ENCODE data around the gene CDYL2. TPM values are rescaled to one million over a fixed set of nuclear protein-coding genes. Genes with fewer than 3 reads are reported as not detected.

CDYL2 gene
- total and polyA plus RNA-seq, 7 donors: 1.2 to 8.8 (median 2.5) TPM

DNA sequence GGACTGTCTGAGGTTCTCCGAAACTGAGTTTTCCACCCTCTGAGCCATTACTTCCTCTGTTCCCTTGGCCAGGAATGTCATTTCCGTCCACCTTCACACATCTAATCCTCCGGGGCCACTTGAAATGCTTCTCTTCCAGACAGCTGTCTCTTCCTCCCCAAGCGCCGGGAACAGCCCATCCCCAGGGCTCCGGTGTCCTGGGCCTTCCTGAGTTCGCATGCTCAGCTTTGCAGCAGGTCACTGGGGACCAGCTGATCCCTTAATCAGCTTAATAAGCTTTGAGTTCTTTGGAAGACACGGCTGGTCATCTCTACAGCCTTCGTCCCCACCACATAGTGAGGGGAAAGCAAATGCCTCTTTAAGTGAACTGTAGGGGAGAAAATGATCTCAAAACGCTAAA lies 140.2 kb downstream of the CDYL2 start:
- WGBS, 2 donors: 87 to 93% methylated on average over 10 of the region's 10 CpGs
- no peak for DNase-seq
- intact Hi-C loops (cut with DNase I): no loop called here
- no peaks in the 10 kb centered on the region for H3K27me3 ChIP-seq
- TF ChIP-seq, protein P1, sequence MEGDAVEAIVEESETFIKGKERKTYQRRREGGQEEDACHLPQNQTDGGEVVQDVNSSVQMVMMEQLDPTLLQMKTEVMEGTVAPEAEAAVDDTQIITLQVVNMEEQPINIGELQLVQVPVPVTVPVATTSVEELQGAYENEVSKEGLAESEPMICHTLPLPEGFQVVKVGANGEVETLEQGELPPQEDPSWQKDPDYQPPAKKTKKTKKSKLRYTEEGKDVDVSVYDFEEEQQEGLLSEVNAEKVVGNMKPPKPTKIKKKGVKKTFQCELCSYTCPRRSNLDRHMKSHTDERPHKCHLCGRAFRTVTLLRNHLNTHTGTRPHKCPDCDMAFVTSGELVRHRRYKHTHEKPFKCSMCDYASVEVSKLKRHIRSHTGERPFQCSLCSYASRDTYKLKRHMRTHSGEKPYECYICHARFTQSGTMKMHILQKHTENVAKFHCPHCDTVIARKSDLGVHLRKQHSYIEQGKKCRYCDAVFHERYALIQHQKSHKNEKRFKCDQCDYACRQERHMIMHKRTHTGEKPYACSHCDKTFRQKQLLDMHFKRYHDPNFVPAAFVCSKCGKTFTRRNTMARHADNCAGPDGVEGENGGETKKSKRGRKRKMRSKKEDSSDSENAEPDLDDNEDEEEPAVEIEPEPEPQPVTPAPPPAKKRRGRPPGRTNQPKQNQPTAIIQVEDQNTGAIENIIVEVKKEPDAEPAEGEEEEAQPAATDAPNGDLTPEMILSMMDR (IDR thresholded peaks at IDR 0.05): no peak
- TF ChIP-seq POLR2A (IDR thresholded peaks at IDR 0.05) (no peak), EP300 (IDR thresholded peaks at IDR 0.05) (no peak), POLR2AphosphoS5 (IDR thresholded peaks at IDR 0.05) (no peak)
- H3K4me3 ChIP-seq: no peak overlapping the region
- H3K9me3 ChIP-seq: no peaks in the 10 kb centered on the region
- H3K36me3 ChIP-seq: no peaks in the 10 kb centered on the region
- no peaks in the 10 kb centered on the region for H3K4me1 ChIP-seq
- no peak overlapping the region for H3K27ac ChIP-seq

DNA sequence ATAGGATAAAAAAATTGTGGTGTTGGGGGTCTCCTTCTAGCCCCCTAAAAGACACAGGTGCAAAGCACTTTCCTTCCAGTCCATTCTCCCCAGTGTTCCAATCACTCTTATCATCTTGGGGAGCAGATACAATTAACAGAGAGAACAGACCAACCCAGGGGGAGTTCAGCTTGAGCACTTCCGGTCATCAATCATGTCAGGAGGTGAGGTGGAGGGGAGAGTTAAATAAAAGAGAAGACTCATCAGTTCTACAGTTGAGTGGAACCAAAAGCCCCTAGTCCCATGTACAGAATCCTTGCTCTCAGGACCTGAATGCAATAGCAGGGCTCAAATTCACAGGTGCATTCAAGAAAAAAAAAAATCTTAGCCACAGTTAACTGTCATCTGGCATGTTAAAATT lies 141.3 kb downstream of the CDYL2 start:
- Histone ChIP-seq H3K27ac (no peak overlapping the region), H3K9me3 (no peaks in the 10 kb centered on the region), H3K4me1 (no peaks in the 10 kb centered on the region), H3K36me3 (no peaks in the 10 kb centered on the region), H3K4me3 (no peak overlapping the region), H3K27me3 (no peaks in the 10 kb centered on the region)
- no peak for DNase-seq
- intact Hi-C loops (cut with DNase I): no loop called here
- TF ChIP-seq POLR2A (IDR thresholded peaks at IDR 0.05) (no peak), POLR2AphosphoS5 (IDR thresholded peaks at IDR 0.05) (no peak), EP300 (IDR thresholded peaks at IDR 0.05) (no peak)
- TF ChIP-seq, protein P1 (IDR thresholded peaks at IDR 0.05): no peak
- WGBS, 2 donors: 91 to 94% methylated on average over 1 of the region's 1 CpG

DNA sequence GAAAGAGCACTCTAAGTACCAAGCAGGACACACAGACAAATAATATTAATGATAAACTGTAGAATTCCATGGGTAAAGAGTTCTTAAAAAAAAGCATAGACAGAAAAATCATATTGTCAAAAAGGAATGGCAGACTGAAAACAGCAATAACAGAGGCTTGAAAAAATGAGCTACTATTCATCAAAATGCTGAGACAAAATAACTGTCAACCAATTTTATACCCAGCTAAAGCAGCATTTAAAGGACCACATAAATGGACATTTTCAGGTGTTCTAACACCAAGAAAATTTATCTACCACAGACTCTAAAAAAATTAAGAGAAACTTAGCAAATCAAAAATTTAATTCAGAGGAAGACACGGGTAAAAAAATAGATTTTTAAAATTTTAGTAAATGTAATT lies 144.5 kb downstream of the CDYL2 start:
- H3K4me3 ChIP-seq: no peak overlapping the region
- H3K27me3 ChIP-seq: no peaks in the 10 kb centered on the region
- no peak for TF ChIP-seq POLR2A (IDR thresholded peaks at IDR 0.05)
- TF ChIP-seq POLR2AphosphoS5 (IDR thresholded peaks at IDR 0.05): no peak
- no peak for TF ChIP-seq EP300 (IDR thresholded peaks at IDR 0.05)
- TF ChIP-seq, protein P1 (IDR thresholded peaks at IDR 0.05): no peak
- intact Hi-C loops (cut with DNase I): no loop called here
- no peaks in the 10 kb centered on the region for H3K4me1 ChIP-seq
- H3K9me3 ChIP-seq: no peaks in the 10 kb centered on the region
- DNase-seq: no peak
- H3K36me3 ChIP-seq: no peaks in the 10 kb centered on the region
- H3K27ac ChIP-seq: no peak overlapping the region
- WGBS, 2 donors: 95 to 96% methylated on average over 1 of the region's 1 CpG

DNA sequence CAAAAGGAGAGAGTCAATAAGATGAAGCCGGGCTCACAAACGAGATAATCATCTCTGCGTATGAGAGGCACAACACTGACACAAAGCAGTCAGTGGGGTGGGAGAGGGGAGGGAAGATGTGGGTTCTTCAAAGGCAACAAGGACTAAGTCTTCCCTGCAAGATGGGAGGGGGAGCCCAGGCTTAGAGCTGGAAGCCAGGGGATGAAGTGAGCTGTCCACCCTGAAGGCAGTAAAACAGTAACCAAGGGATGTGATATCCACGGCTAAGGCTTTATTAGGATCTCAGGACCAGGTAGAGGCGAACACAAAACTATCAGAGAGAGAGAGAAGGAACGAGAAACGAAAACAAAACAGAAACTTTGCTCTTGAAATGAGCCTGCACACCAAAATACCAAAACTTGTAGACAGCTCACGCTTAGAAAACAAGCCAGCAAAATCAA lies 147.7 kb downstream of the CDYL2 start:
- WGBS, 2 donors: 56 to 76% methylated on average over 8 of the region's 8 CpGs
- Histone ChIP-seq H3K4me1 (no peaks in the 10 kb centered on the region), H3K36me3 (no peaks in the 10 kb centered on the region), H3K27ac (no peak overlapping the region), H3K9me3 (no peaks in the 10 kb centered on the region), H3K27me3 (no peaks in the 10 kb centered on the region), H3K4me3 (no peak overlapping the region)
- no peak for DNase-seq
- intact Hi-C loops (cut with DNase I): no loop called here
- TF ChIP-seq, protein P1 (IDR thresholded peaks at IDR 0.05): no peak
- TF ChIP-seq POLR2A (IDR thresholded peaks at IDR 0.05) (no peak), EP300 (IDR thresholded peaks at IDR 0.05) (no peak), POLR2AphosphoS5 (IDR thresholded peaks at IDR 0.05) (no peak)

DNA sequence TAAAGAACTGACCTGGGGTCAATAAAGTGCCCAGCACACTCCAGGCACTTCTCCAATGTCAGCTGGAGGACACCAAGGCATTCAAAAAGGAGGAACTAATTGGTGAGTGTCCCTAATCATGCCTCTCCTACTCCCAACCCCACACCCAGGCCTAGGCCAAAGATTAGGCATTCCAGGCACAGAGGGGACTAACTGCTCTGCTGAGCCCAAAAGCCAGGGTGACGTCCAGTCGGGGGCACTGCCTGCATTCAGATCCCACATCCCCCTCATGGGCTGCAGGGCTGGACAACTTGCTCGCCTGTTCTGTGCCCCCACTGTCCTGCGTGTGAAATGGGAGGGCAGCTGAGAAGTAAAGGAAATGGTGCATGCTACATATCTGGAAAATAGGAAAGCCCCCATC lies 148.2 kb downstream of the CDYL2 start:
- Histone ChIP-seq H3K4me1 (no peaks in the 10 kb centered on the region), H3K36me3 (no peaks in the 10 kb centered on the region), H3K27me3 (no peaks in the 10 kb centered on the region), H3K9me3 (no peaks in the 10 kb centered on the region), H3K27ac (no peak overlapping the region), H3K4me3 (no peak overlapping the region)
- intact Hi-C loops (cut with DNase I): no loop called here
- TF ChIP-seq POLR2A (IDR thresholded peaks at IDR 0.05) (no peak), POLR2AphosphoS5 (IDR thresholded peaks at IDR 0.05) (no peak), EP300 (IDR thresholded peaks at IDR 0.05) (no peak)
- TF ChIP-seq, protein P1 (IDR thresholded peaks at IDR 0.05): no peak
- WGBS, 2 donors: 81 to 87% methylated on average over 4 of the region's 4 CpGs
- DNase-seq: no peak
